ENCODE results near the gene CNST.
"Not testable (repeated sequence)": the region's sequence is repeated elsewhere in the genome, so short reads cannot be mapped to it uniquely, and the experiment has no call there.

The CNST gene

GRCh38 chr1:246583056-246583440 is 16.8 kb downstream of the CNST start:
- in situ Hi-C loops (cut with MboI; ENCODE audit: low sequenced_read_pairs): no loop called here

GRCh38 chr1:246583448-246584185 is 17.4 kb downstream of the CNST start:
- in situ Hi-C loops (cut with MboI; ENCODE audit: low sequenced_read_pairs): no loop called here

GRCh38 chr1:246587032-246587431 is 20.8 kb downstream of the CNST start:
- in situ Hi-C loops (cut with MboI; ENCODE audit: low sequenced_read_pairs): no loop called here

GRCh38 chr1:246587606-246588005 is 21.4 kb downstream of the CNST start:
- in situ Hi-C loops (cut with MboI; ENCODE audit: low sequenced_read_pairs): no loop called here

DNA sequence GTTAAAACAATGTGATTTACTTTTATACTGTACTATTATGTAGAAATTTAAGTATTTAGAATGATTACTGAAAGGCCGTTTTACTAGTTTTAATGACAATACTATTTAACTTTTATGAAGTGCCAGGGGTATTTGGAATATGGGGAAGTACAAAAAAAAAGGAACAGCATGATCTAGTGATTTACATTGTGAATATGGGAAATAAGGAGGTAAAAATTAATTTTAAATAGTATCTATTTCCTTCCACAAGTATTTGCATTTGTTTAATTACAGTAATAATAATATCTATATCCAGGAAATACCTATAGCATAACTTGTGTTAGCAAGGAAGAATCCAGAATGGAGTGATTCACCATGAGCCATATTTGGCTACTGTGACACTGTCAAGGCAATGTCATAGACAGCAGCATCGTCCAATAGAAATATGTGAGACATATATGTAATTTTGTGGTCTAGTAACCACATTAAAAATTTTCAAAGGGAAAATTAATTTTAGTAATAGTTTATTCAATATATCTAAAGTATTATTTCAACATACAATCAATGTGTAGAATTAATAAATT is 22.0 kb downstream of the CNST start:
- in situ Hi-C loops (cut with MboI; ENCODE audit: low sequenced_read_pairs): no loop called here

- in situ Hi-C loops (cut with MboI; ENCODE audit: low sequenced_read_pairs): not testable (repeated sequence)
These were observed 23.7 kb downstream of the CNST start for GRCh38 chr1:246589919-246590318.

- in situ Hi-C loops (cut with MboI; ENCODE audit: low sequenced_read_pairs): no loop called here
These were observed 24.8 kb downstream of the CNST start for GRCh38 chr1:246591047-246591446.

DNA sequence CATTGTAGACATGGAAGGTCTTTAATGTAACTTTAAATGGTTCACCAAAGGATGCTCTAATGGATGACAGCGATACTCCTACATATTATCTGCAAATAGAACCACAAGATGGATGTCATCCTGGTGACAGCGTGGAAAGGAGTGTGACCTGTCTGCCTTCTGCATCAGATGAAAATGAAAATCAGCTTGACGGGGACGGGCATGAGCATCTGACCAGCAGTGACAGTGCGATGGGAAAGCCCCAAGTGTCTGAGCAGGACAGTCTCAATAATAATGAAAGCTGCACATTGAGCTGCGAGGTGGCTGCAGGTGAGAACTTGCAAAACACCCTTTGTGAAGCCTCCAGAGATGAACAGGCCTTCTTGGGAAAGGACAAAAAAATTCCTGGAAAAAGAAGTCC is 25.2 kb downstream of the CNST start:
- in situ Hi-C loops (cut with MboI; ENCODE audit: low sequenced_read_pairs): no loop called here

DNA sequence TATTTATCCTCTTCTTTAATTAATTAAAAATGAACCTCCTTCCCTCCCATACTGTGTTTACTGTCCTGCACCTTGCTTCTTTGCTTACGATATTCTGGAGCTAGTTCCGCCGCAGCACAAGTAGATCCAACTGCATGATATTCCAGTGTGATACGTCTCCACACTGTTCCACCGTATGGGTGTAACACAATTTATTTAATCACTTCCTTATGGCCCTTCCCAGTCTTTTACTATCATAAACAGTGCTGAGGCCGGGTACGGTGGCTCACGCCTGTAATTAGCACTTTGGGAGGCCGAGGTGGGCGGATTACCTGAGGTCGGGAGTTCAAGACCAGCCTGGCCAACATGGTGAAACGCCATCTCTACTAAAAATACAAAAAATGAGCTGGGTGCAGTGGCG is 25.7 kb downstream of the CNST start:
- in situ Hi-C loops (cut with MboI; ENCODE audit: low sequenced_read_pairs): no loop called here

DNA sequence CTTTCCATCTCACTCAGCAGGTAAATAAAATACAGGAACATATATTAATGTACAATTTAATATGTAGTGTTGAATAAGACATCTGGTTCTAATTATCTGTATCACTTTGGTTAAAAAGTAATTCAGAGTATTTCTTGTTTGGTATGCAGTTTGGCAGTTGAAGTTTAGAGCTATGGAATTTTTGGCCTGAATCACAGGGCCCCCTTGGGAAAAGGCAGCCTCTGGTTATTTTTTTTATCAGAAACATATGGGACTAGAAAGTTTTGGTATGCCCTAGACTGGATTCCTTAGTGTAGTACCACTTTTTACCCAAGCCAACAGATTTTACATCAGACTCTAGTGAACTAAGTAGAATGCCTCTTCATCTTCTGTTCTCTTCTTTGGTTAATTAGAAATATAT is 26.4 kb downstream of the CNST start:
- in situ Hi-C loops (cut with MboI; ENCODE audit: low sequenced_read_pairs): no loop called here

GRCh38 chr1:246595146-246595545 is 28.9 kb downstream of the CNST start:
- in situ Hi-C loops (cut with MboI; ENCODE audit: low sequenced_read_pairs): no loop called here

DNA sequence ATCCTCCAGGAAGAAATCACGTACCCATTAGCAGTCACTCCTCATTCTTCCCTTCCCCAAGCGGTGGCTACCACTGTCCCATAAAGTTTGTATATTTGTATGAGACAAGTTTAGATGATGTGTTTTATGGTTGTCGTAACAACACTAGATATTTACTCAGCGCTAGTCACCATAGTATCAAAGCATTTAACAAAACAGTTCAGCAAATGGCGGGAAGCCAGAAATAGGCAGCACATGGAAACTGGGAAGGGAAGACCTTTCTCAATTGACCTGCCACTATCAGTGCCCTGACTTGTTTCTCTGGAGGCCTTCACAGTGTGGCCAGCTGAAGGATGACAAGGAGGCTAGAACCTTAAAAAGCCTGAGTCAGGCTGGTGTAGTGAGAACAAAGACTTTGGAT is 31.1 kb downstream of the CNST start:
- in situ Hi-C loops (cut with MboI; ENCODE audit: low sequenced_read_pairs): no loop called here

GRCh38 chr1:246597971-246598370 is 31.7 kb downstream of the CNST start:
- in situ Hi-C loops (cut with MboI; ENCODE audit: low sequenced_read_pairs): no loop called here

- in situ Hi-C loops (cut with MboI; ENCODE audit: low sequenced_read_pairs): no loop called here
These were observed 33.1 kb downstream of the CNST start for GRCh38 chr1:246599315-246599714.

GRCh38 chr1:246600579-246600978 is 34.3 kb downstream of the CNST start:
- in situ Hi-C loops (cut with MboI; ENCODE audit: low sequenced_read_pairs): no loop called here

DNA sequence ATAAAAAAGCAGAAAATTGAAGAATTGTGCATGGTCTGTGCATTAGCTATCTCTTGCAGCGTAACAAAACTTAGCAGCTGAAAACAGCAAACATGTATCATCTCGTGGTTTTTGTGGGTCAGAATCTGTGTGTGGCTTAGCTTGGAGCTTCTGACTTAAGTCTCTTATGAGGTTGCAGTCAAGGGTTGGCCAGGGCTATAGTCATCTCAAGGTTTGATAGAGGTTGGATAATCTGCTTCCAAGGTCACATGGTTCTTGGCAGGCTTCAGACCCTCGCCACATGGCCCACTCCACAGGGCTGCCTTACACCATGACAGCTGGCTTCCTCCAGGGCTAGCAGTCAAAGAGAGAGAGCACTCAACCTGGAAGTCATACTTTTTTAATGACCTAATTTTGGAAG is 35.9 kb downstream of the CNST start:
- in situ Hi-C loops (cut with MboI; ENCODE audit: low sequenced_read_pairs): no loop called here

DNA sequence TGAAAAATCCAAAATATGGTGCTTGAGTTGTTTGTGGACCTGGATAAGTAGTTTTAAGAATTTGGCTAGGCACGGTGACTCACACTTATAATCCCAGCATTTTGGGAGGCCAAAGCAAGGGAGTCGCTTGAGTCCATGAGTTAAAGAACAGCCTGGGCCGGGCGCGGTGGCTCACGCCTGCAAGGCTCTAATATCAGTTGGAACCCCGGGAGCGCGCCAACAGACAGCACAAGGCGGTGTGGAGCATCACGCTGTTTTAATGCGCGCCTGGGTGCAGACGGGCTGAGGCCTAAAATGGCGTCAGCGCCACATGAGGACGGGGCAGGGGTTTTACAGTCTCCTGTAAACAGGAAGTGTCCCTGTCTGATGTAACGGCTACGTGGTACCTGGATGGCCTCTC is 39.0 kb downstream of the CNST start:
- in situ Hi-C loops (cut with MboI; ENCODE audit: low sequenced_read_pairs): not testable (repeated sequence)

- in situ Hi-C loops (cut with MboI; ENCODE audit: low sequenced_read_pairs): no loop called here
These were observed 41.2 kb downstream of the CNST start for GRCh38 chr1:246607462-246607861.

DNA sequence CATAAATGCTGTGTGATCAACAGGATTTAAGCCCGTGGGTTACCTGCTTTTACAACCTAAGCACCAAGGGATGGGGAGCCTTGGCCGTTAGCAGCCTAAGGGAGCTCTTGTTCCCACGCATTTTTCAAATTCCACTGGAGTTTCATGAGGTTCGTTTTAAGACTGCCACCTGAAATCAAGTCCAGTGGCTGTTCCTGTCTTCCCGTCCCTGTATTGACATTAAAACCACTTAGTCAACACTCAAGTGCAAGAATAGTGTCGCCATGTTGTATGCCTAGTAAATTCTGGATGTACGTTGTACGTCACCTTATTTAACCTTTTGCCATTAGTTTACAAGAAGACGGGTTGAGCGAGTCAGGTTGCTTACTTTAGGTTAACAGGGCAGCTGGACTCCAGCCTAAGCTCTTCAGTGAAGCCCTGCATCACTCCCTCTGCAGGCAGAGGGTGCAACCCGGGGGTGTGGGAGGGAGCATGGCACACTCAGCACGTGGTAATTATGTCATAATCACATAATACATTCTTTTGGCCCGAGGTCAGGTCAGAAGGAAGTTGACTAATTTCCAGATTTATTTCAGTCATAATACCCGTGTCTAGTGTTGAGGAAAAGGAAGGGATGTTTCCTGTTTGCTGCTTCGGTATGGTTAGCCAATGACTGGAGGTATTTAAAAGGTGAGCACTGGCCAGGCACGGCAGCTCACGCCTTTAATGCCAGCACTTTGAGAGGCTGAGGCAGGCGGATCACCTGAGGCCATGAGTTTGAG is 42.5 kb downstream of the CNST start:
- in situ Hi-C loops (cut with MboI; ENCODE audit: low sequenced_read_pairs): no loop called here

DNA sequence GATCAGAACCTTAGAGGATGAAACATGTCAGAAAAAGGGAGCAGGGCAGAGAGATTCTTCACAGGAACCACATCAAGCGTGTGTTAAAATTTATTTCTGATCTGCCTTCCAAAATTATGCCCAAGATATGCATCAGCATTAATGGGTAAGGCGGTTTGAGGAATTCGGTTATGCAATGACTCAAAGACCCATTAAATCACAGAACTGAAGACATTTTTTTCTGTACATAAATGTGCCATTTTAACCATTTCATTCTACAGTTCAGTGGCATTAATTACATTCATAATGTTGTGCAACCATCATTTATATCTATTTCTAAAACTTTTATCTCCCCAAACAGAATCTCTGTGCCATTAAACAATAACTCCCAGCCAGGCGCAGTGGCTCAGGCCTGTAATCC is 43.4 kb downstream of the CNST start:
- in situ Hi-C loops (cut with MboI; ENCODE audit: low sequenced_read_pairs): no loop called here

DNA sequence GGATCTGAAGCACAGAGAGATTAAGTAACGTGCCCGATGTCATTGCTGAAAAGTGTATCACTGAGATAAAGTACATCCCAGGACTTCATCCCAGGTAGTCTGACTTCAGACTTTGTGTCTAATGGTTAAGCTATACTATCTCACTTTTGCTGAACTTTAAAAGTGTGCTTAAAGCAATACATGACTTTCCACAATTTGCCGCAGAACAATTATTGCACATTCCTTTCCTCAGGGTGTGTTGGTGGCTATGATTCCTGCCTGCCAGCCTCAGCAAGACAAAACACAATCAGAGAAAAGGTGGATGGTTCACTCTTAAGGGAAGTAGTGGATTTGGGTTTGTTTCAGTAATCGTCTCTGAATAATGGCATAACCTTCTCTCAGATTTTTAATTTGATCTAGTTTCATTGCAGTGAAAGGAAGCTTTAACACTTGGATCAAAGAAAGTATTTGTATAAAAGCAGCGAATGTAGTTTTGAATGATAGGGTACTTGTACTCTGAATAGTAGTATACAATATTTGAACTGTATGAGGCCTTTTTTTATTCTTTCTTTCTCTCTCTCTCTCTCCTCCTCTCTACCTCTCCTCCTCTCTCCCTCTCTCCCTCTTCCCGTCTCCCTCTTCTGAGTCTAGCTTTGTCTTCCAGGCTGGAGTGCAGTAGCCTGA is 47.0 kb downstream of the CNST start:
- in situ Hi-C loops (cut with MboI; ENCODE audit: low sequenced_read_pairs): no loop called here

- in situ Hi-C loops (cut with MboI; ENCODE audit: low sequenced_read_pairs): no loop called here
These were observed 50.9 kb downstream of the CNST start for GRCh38 chr1:246617156-246617555.

Data from HL-60/S4 treated with retinoic acid at 250 ng/mL for 4 days and 3 days (cell line).